Activated T-cell treated with anti-CD3 and anti-CD28 coated beads for 4 hours (primary cell): ENCODE results near the gene TPRG1L.

Experiments used
- DNase-seq: peaks from one replicate; pipeline ENCODE4 v3.0.0-alpha.2; 2020

The TPRG1L gene

DNA sequence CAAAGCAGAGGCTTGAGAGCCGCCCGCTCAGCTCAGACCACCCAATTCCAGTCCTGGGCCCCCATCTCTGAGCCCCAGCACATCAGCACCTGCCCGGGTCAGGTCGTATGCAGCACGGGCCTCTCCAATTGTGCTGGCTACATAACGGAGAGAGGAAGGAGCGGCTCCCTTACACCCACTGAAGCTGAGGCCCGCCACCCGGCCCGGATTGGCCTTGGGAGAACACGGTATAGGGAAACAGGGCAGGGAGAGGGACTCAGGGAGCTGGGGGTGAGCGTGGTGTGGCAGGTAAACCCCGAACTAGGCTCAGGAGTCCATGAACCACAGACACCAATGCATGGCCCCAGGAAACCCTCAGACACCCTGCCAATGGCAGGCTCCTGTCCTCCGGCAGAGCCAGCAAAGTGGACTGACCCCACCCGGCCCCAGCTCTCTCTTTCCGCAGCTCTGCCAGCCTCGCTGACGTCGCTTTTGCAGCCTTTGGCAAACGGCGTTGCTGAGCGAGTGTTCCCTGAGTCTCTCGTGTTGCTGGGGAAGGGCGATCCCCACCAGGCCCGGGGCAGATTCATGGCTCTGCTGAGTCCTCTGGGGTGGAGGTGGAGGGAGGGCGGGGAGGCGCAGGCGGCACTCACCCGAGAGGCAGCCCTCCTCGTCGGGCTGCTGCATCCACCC, 30.0 kb upstream of the TPRG1L start:
- no peak for DNase-seq

DNA sequence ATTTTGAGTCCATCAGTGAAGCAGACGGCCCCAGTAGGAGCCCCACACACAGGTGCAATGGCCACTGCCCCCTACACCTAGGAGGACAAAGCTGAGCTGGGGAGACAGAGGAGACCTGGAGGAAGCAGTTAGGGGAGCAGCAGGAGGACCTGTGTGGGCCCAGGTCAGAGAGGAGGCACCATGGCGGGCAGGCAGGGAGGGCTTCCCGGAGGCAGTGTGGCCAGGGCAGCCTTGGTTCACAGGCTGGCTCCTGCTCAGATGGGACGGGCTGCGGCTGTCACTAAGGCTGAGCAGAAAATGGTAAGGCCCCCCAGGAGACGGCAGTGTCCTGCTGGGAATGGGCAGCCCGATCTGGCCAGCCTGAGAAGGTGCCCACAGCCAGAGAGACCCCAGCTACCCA, 28.9 kb upstream of the TPRG1L start:
- DNase-seq: no peak

DNA sequence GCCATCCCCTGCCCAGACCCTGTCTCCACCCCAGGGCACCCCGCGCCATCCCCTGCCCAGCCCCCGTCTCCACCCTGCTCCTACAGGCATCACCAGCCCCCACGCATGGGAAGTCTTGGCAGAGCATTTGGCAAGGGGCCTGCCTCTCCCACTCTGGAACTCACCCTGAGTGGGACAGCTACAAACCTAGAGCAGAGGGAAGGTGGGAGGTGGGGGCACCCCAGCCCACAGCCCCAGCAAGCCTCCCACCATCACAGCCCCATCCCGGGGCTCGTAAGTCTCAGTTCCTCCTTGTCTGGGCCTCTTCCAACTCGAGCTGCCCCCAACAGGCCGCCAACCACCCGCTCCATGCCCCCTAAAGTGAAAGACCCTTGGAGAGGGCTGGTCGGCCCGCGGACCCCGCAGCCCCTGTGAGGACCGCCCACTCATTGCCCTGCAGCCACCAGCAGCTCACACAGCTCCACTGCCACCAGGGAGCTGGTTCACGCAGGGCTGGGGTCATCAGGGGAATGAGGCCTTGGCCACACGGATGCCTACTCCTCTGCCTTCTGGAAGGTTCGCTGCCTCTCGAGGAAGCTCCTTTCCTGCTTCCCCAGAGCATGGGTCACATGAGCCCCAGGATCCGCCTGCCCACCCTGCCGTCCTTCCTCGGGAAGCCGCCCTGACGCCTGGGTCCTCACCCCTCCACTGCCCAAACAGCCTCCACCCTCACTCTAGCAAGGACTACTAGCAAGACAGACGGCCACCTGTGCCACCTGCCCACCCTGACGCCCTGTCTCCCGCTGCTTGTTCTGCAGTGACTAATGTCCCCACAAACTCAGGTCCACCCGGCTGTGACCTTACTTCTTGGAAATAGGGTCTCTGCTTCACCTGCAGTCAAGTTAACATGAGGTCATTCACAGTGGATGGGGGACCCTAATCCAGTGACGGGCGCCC, 27.9 kb upstream of the TPRG1L start:
- no peak for DNase-seq

DNA sequence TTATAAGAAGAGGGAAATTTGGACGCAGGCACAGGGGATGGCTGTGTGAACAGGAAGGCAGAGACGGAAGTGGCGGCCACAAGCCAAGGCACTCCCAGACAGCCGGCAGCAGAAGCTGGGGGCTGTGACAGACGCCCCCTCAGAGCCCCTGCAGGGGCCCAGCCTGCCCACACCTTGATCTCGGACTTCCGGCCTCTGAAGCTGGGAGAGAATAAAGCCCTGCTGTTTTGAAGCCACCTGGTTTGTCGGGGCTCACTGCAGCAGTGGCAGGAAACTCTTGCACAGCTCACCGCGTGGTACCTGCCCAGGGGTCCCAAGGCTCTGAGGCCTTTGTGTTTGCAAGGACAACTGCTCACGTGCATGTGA, 27.2 kb upstream of the TPRG1L start:
- DNase-seq: no peak

DNA sequence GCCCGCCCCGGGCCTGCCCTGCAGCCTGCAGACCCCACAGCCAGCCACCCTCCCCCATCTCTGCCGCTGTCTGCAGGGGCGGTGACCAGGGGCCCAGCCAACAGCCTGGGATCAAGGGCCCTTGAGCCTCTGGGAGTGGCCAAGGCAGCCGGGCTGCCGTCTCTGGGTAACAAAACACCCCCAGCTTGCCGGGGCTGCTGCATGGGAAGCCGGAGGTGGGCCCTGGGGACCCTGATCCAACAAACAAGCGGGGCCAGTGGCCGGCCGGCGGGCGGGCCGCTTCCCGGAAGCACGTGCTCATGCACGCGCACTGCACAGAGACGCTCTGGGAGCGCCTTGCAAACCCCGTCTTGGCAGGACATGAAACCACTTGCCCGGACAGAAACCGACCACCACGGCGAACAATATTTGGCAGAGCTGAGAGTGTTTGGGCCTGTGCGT, 26.7 kb upstream of the TPRG1L start:
- no peak for DNase-seq

DNA sequence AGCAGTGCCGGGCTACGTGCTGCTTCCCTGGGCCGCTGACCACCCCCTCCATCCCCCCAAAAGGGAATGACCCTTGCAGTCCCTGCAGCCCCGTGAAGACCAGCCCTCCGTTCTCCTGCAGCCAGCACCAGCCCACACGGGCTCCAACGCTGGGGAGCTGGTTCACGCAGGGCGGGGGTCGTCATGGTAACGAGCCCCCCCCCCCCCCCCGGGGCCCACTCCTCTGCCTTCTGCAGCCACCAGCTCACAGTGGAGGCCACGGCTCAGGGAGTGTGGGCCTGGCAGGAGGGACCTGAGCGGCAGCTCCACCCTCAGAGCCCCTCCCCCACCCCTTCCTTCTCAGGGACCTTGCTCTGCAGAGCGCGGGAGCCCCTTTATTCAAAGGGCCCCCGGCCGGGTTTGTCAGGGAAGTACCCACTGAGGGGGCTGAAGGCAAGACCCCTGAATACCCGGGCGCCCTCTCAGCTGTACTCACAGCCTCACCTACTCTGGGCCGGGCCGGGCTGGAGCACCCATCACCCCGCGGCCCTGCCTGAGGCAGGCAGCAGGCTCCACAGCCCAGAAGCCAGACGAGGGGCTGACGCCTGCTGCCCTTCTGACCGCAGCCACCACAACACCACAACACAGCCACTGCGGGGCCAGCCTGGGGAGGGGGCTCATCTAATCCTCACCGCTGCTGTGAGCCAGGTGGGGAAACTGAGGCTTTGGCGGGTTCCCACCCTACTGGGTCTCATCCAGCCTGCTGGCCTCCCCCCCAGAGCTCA, 26.1 kb upstream of the TPRG1L start:
- no peak for DNase-seq

DNA sequence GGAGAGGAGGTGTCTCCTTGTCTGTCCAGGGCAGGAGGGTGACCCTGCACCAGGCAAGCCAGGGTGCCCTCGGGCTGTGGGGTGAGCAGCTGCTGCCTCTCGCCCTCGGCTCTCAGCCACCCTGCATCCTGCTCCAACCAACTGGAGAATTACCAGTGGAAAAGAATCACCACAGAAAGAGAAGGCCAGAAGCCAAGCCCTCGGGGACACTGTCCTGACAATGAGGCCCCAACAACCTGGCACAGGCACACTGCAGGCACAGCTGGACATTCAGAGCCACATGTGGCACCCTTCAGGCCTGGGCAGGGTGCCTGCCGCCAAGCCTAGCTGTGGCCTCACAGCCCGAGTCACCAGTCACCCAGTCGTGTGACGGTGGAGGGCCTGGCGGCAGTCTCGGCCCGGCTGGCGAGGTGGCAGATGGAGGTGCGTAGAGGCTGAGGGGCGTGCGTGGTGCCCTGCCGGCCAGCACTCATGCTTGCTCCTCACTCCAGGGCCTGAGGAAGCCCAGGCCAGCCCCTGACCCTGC, 25.5 kb upstream of the TPRG1L start:
- no peak for DNase-seq

DNA sequence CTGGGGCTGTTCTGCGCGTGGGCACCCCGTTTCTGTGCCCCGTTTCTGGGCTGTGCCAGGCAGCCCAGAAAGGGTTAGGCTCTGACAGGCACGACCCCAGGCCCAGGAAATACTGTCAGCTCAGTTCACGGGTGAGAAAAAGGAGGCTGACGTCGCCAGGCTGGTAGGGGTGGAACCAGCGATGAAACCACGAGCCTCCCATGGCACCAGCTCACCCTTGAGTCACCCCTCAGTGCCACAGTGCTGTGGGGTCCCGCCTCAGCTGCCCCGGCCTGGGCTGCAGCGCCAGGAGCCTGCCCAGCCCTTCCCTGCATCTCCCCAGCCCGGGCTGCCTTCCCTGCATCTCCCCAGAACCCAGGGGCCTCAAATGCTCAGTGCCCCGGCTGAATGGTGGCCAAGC, 25.0 kb upstream of the TPRG1L start:
- no peak for DNase-seq

DNA sequence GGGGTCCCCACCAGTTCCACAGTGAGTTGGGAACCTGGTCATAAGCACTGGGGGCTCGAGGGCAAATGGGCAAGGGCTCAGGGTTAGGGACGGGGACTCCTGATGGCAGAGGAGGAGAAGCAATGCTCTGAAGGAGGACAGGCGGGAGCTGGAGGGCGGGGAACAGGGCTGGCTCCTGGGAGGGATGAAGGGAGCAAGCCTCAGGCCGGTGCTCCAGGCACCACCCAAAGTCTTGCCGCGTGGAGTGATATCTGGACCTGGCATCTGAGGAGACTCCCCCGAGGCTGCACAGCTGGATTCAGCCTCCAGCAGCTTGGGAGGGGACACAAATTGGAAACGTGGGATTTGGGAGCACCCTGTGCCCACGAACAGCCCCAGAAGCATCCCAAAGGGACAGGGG, 24.5 kb upstream of the TPRG1L start:
- no peak for DNase-seq

DNA sequence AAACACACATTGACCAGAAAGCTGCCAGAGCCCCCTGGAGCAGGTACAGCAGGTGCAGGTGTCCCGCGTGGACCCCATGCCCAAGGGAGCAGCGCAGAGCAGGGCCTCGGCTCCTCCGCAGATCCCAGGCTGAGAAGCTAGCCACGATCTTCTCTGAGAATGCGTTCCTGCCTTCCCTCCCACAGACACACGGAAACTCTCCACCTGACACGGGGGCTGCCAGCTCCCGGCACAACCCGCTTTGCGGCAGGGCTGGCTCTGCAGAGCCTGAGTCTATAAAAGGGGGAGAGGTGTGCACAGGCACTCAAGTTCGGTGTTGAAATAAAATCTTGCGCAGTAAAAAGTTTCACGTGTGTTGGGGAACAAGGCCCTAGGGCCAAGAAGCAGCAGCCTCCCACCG, 23.1 kb upstream of the TPRG1L start:
- DNase-seq: no peak

DNA sequence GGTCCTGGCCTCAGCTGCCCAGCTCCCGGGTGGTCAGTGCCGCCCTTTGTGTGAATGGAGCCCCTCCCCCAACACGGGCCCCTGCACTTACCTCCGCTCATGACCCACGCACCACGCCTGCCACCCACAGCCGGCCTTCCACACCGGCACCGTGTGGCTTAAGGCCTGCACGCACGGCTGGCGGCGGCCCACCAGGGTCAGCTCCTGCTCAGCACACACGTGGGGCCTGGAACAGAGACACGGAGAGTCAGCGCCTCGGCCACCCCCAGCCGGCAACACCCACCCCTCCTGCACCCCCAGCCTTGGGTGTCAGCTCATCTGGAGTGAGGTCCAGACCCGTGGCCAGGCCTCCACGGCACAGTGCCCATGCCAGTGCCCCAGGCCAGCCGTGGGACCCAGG, 22.4 kb upstream of the TPRG1L start:
- DNase-seq: no peak

DNA sequence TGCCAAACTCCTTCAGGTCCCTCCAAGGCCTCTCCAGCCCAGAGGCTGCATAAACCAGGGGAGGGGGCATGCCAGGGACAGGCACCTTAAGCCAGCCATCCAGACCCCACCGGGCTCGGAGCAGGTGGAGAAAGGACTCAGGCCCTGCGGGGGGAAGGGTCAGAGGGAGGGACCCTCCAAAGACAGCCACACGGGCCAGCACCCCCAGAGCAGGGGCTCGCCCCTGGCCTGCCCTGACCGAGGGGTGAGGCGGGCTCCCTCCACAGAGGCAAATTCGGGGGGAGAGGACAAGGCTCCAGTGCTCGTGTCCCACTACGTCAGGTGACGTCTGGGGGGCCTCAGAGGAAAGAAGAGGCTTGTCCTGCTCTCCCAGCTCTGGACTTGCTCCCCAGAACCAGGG, 21.7 kb upstream of the TPRG1L start:
- no peak for DNase-seq

DNA sequence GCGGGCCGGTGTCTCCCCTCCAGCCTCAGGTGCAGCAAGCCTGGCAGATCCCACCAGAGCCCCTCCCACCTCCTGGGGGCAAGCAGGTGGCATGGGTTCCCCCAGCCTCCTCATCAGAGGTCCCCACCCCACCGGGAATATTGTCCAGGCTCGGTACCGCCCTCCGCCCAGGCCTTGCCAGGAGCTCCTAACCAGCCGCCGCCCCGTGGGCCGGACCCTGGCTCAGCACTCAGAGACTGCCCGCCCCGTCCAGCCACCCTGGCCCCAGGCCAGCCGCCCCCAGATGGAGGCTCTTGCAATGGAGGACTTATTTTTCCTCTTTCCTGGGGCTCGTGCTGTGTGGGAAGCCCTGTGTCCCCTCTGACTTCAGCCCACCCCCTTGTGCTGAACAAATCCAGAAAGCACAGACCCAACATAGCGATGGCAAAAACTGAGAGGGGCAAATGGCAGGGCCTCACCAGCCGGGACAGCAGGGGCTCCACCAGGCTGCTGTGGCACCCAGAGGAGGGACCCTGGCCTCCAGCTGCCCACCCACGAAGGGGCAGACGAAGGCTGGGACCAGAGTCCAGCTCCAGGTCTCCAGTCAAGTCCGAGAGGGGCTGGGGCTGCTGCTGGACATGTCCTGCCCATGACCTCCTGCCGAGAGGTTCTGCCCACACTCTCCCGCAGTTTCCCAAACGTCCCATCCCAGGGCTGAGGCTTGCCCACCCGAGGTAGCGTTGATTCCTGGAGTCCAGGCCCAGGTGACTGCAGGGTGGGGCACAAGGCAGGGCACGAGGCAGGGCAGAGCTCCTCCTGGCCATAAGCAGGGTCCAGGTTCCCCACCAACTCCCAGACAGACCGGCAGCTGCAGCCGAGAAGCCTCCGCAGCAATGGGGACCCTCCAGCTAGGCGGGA, 21.0 kb upstream of the TPRG1L start:
- no peak for DNase-seq

DNA sequence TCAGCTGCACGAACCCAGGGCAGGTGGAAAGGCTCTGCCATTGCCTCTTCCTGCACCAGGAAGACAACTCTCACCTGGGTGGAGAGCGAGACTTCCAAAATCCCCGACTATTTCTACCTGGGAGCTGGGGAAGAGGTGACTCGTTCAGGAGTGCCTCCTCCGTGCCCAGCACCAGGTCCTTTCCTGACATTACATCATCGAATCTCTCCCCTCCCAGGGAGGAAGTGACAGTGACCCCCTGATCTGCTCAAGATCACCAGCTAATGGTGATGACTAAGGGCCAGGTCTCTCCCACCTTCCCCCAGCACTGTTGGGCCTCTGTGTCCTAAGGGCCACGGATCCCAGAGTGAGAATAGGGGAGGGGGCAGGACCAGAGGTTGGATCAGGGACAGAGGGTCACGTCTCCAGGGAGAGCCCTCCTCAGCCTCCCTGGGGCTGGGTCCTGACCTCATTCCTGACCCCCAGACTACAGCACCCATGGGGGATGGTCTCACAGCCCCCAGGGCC, 20.3 kb upstream of the TPRG1L start:
- DNase-seq: no peak

DNA sequence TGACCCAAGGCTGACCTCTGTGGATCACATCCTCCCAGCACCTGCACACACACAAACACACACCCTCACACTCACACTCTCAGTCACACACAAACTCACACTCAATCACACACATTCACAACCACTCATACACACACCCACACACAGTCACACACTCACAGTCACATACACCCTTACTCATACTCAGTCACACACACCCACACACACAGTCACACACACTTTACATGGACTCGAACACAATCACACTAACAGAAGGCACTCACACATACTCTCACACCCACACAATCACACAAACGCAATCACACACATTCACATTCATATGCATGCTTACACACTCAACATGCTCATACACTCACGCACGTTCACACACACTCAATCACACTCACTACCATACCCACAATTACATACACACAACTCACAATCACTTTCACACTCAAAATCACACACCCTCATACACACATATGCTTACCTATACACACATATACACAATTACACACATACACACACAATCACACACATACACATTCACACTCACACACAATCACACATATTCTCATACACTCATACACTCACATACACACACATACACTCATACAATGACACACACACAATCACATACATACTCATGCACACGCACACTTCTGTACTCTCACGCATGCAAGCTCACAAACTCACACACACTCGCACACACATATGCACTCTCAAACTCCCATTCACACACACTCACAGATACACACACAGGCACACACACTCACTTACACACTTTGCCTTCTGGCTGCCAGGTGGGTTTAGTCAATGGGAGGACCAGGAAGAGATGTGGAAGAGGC, 19.6 kb upstream of the TPRG1L start:
- DNase-seq: no peak

DNA sequence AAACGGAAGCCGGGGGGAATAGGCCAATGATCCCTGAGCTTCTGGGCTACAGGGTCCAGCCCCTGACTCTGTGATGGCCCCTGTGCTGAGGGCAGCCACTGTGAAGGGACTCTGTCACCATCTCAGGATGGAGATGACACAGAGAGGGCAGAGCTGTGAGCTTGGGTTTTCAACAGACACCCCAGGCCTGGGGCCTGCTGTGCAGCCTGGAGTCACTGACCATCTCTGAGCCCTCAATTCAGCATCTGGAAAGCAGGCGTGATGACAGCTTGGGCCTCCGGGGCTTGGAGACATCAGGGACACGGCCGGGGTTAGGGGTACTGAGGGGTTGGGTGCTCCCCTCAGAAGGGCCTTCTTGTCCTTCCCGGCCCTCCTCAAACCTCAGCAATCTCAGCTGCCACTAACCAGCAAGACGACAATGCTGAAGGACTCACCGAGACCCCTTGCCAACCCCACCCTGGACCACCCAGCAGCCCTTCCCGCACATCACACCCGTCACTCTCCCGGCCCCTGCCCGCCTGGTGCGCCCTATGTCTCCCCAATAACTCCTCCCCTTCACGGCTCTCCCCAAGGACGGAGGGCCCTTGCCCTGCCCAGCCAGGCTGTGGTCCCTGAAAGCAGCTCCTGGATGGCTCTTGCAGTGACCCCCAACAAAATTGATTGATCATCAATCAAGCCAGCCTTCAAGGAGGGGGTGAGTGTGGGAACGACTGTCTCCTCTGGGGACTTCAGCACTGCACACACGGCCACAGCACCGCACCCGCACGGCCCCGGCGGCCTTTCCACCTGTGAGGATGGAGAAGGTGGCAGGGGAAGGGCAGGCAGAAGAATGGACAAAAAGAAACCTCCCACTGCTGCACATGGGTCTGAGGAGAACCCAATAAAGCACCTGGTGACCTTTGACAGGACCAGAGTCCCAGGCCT, 17.8 kb upstream of the TPRG1L start:
- DNase-seq: no peak

DNA sequence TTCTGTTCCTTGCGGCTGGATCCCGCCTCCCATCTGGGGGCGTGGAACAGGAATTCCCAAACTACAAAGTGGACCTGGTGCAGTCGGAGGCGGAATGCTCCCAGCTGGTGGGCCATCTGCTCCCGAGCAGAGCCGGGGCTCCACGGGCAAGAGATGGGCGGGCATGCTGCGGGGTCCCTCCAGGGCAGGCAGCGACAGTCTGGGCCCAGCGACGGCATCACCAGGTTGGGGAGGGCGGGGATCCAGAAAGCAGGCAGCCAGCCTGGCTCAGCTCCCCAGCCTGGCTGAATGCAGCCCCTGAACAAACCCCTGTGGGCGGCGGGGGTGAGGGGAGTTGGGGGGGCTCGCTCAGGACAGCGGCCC, 17.1 kb upstream of the TPRG1L start:
- no peak for DNase-seq

DNA sequence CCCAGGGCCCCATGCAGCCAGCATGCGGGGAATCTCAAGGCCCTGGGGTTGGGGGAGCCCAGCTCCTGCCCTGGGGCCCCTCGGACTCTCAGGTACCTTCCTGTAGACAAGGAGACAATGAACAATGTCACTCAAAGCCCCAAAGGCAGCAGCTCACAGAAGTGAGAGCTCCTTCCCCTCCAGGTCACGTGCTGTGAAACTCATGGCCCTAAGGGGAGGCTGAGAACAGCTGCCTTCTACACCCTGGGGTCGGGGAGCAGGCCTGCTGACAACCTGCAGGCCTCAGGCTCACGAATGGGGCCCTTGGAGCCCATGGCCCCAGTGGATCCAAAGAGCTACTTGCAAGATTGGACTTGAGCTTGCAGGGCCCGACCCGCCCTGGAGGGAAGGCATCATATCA, 16.7 kb upstream of the TPRG1L start:
- no peak for DNase-seq

DNA sequence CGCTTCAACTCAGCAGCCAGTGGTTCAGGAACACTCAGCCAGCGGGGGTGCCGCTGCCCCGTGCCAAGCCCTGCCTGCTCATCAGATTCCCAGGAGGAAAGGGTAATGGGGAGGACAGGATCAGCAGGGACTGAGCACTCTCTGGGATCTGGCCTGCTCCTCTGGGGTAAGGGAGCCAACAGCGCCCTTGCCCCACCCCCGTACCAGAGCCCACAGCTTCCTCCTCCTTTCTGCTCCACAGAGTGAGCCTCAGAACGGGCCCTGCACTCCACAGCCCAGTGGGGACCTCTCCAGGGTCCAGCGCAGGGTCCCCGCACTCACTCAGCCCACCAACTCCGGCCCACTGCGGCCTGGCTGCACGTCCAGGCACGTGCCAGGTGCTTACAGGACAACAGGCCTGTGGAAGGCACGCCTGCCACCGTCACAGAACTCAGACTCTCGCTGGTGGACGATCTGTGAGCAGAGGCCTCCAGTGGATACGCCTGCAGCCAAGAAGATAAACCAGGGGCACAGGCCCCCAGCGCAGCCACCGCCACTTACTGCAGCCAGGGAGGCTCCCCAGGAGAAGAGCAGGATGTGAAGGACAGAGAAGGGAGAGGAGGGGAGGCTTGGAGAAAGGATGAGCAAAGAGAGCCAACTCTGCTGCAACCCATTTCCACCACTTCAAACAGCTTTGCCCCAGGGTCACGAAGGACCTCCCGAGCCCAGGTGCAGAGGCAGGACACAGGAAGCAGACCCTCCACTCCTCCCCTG, 15.6 kb upstream of the TPRG1L start:
- no peak for DNase-seq
